HepG2 (cell line): ENCODE data around the gene ARHGAP19. TPM values are rescaled to one million over a fixed set of nuclear protein-coding genes. Genes with fewer than 3 reads are reported as not detected.
A peak's percentile ranks its signal among the peaks of the same experiment; 100 is the strongest.

Experiments used
- HNF4G ChIP-seq, 2 experiments: sonication (generic) in 1 of 2; formaldehyde crosslinking in 1 of 2; IDR thresholded peaks; 2 replicates each; pipeline versions ENCODE4 v1.4.0 to v1.6.1; 2011 to 2020; ENCODE audit warnings: borderline replicate concordance in 2 of 2, low read depth in 2 of 2, mild to moderate bottlenecking in 2 of 2, low read length in 1 of 2, missing genetic modification reagents in 1 of 2, moderate library complexity in 1 of 2
- HOXA7 ChIP-seq: sonication (generic); formaldehyde crosslinking; IDR thresholded peaks from 2 replicates; pipeline ENCODE4 v1.8.1; 2022; ENCODE audit warnings: mild to moderate bottlenecking, missing genetic modification reagents, moderate library complexity
- JUND ChIP-seq: sonication (generic); formaldehyde crosslinking; IDR thresholded peaks from 2 replicates; pipeline ENCODE4 v1.8.0; 2022; ENCODE audit warnings: mild to moderate bottlenecking, missing genetic modification reagents
- KMT2B ChIP-seq: IDR thresholded peaks from 2 replicates; pipeline ENCODE4 v1.6.1; 2016; ENCODE audit warnings: missing genetic modification reagents, missing compliant biosample characterization
- MED8 ChIP-seq: sonication (generic); formaldehyde crosslinking; IDR thresholded peaks from 2 replicates; pipeline ENCODE4 v1.8.1; 2023; ENCODE audit warnings: mild to moderate bottlenecking, missing genetic modification reagents; ENCODE audit not compliant: insufficient replicate concordance
- MNT ChIP-seq: fragments of 450-650 bp; IDR thresholded peaks from 2 replicates; pipeline ENCODE4 v1.6.1; 2016
- PRDM10 ChIP-seq: sonication (generic); formaldehyde crosslinking; IDR thresholded peaks from 2 replicates; pipeline ENCODE4 v1.4.0; 2020; ENCODE audit warnings: low read depth, missing genetic modification reagents
- RFXAP ChIP-seq: sonication (generic); formaldehyde crosslinking; IDR thresholded peaks from 2 replicates; pipeline ENCODE4 v1.4.0; 2020; ENCODE audit warnings: missing genetic modification reagents, borderline replicate concordance
- TBX2 ChIP-seq: sonication (generic); formaldehyde crosslinking; IDR thresholded peaks from 2 replicates; pipeline ENCODE4 v1.5.0; 2020; ENCODE audit warnings: missing genetic modification reagents, mild to moderate bottlenecking, borderline replicate concordance
- TFDP2 ChIP-seq: sonication (generic); formaldehyde crosslinking; IDR thresholded peaks from 2 replicates; pipeline ENCODE4 v1.4.0; 2020; ENCODE audit warnings: missing genetic modification reagents
- ZNF276 ChIP-seq: sonication (generic); formaldehyde crosslinking; IDR thresholded peaks from 2 replicates; pipeline ENCODE4 v1.4.0; 2020; ENCODE audit warnings: mild to moderate bottlenecking, low read depth, missing genetic modification reagents
- ZNF503 ChIP-seq: sonication (generic); formaldehyde crosslinking; IDR thresholded peaks from 2 replicates; pipeline ENCODE4 v1.4.0; 2020; ENCODE audit warnings: missing genetic modification reagents
- ZNF75D ChIP-seq: sonication (generic); formaldehyde crosslinking; IDR thresholded peaks from 2 replicates; pipeline ENCODE4 v1.8.1; 2023; ENCODE audit warnings: missing genetic modification reagents, mild to moderate bottlenecking, borderline replicate concordance
- ZSCAN9 ChIP-seq: IDR thresholded peaks from 2 replicates; pipeline ENCODE4 v1.6.1; 2016; ENCODE audit warnings: borderline replicate concordance
- polyA plus RNA-seq, 8 experiments: library from polyadenylated mRNA; depleted of rRNA in 3 of 8; stranded (reverse) in 7 of 8; unstranded in 1 of 8; fragments of >200 nt; fragmentation: Illumina TruSeq in 4 of 8; extraction: Trizol in 4 of 8; gene quantifications; 2 replicates each; pipeline versions ENCODE4 v1.2.1 to v1.2.3, GENCODE V29; 2011 to 2016; ENCODE audit warnings: low read depth in 4 of 8, missing spikeins in 1 of 8, mixed read lengths in 1 of 8; ENCODE audit not compliant: insufficient read depth in 1 of 8
- total RNA-seq, 5 experiments: library from RNA; depleted of rRNA; stranded (reverse); fragments of >200 nt; fragmentation: Illumina TruSeq; extraction: Trizol; gene quantifications; 2 replicates each; pipeline ENCODE4 v1.2.3, GENCODE V29; 2016; ENCODE audit warnings: low read depth in 1 of 5

The ARHGAP19 gene
- total and polyA plus RNA-seq, 2 of the 13 experiments (the other 11 are each of a cell fraction or from before 2014, with no cell fraction given): 7.6 to 10.0 TPM

- TF ChIP-seq PRDM10 (CRISPR knock-in tag) (peak; percentile 99), ZNF503 (0 out of 2 replicates have a peak, but pooled peaks have one; percentile 18), HNF4G (IDR thresholded peaks at IDR 0.05; ENCODE audit: borderline replicate concordance, low read depth, low read length) (no peak), HNF4G (CRISPR knock-in tag; IDR thresholded peaks at IDR 0.05; ENCODE audit: borderline replicate concordance, low read depth) (peak; percentile 24; the same call in 1 of the 2 replicates), ZNF75D (CRISPR knock-in tag) (no peak), ZNF276 (CRISPR knock-in tag) (no peak), ZSCAN9 (CRISPR knock-in tag) (no peak), HOXA7 (CRISPR knock-in tag) (no peak), RFXAP (CRISPR knock-in tag) (peak; percentile 67; the same call in 1 of the 2 replicates), MED8 (CRISPR knock-in tag) (peak; percentile 64), JUND (CRISPR knock-in tag) (0 out of 2 replicates have a peak, but pooled peaks have one; percentile 43), TFDP2 (CRISPR knock-in tag) (0 out of 2 replicates have a peak, but pooled peaks have one; percentile 26), MNT (peak; percentile 41), TBX2 (CRISPR knock-in tag) (peak; percentile 61; the same call in 1 of the 2 replicates), KMT2B (CRISPR knock-in tag) (peak; percentile 37; the same call in 1 of the 2 replicates)
These were observed 26.6 kb upstream of the ARHGAP19 start, which contains the start of gene FRAT1 (continued) for GRCh38 chr10:97318772-97319651.
